WTC11 (cell line): Measurements from ENCODE around the gene DRP2. TPM values are rescaled to one million over a fixed set of nuclear protein-coding genes. Genes with fewer than 3 reads are reported as not detected.

Experiments used
- ATAC-seq: fragments of 200-7000 bp; cut with Tn5 transposase; 2 replicates; pipeline ENCODE4 v1.10.0; 2021; ENCODE audit warnings: mild to moderate bottlenecking, moderate library complexity
- CTCF ChIA-PET: fragments of 300-600 bp; sonication (Branson Sonifier 250); formaldehyde crosslinking; loops from one replicate; lab custom pipeline; 2021; ENCODE audit warnings: antibody characterized with exemption; lab: Charles Lee
- POLR2A ChIA-PET: fragments of 350-600 bp; sonication (Branson Sonifier 250); formaldehyde crosslinking; loops from one replicate; lab custom pipeline; 2021; ENCODE audit warnings: antibody characterized with exemption; lab: Charles Lee
- DNase-seq: peaks from one replicate; pipeline ENCODE4 v3.0.0; 2021; ENCODE audit warnings: low spot score
- H3K27ac Mint-ChIP-seq: 2 replicates; pipeline ENCODE4 v1.8.0; 2021; ENCODE audit warnings: mixed read lengths
- H3K27me3 Mint-ChIP-seq: 2 replicates; pipeline ENCODE4 v1.8.0; 2021; ENCODE audit warnings: low read depth, mild to moderate bottlenecking, moderate library complexity, mixed read lengths
- H3K36me3 Mint-ChIP-seq: 2 replicates; pipeline ENCODE4 v1.8.0; 2021; ENCODE audit warnings: mixed read lengths
- H3K4me1 Mint-ChIP-seq: 2 replicates; pipeline ENCODE4 v1.8.0; 2022; ENCODE audit warnings: mixed read lengths
- H3K4me3 Mint-ChIP-seq: 2 replicates; pipeline ENCODE4 v1.8.0; 2021; ENCODE audit warnings: mild to moderate bottlenecking, moderate library complexity, mixed read lengths
- H3K9me3 Mint-ChIP-seq: 2 replicates; pipeline ENCODE4 v1.8.0; 2021; ENCODE audit warnings: mixed read lengths
- ATF1 ChIP-seq: sonication (generic); formaldehyde crosslinking; IDR thresholded peaks from 2 replicates; pipeline ENCODE4 v1.8.1; 2023; ENCODE audit warnings: mild to moderate bottlenecking, moderate library complexity, missing genetic modification reagents
- ATF3 ChIP-seq: sonication (generic); formaldehyde crosslinking; conservative IDR thresholded peaks from 2 replicates; pipeline ENCODE4 v1.8.1; 2022; ENCODE audit warnings: mild to moderate bottlenecking, missing genetic modification reagents
- E2F1 ChIP-seq: sonication (generic); formaldehyde crosslinking; IDR thresholded peaks from 2 replicates; pipeline ENCODE4 v1.8.0; 2022; ENCODE audit warnings: mild to moderate bottlenecking, missing genetic modification reagents
- ESRRA ChIP-seq: sonication (generic); formaldehyde crosslinking; IDR thresholded peaks from 2 replicates; pipeline ENCODE4 v1.8.1; 2022; ENCODE audit warnings: mild to moderate bottlenecking, missing genetic modification reagents, borderline replicate concordance
- FOXP4 ChIP-seq: sonication (generic); formaldehyde crosslinking; IDR thresholded peaks from 2 replicates; pipeline ENCODE4 v1.8.0; 2022; ENCODE audit warnings: mild to moderate bottlenecking, missing genetic modification reagents
- GTF2I ChIP-seq: fragments of 250-450 bp; sonication (Bioruptor Pico); conservative IDR thresholded peaks from 2 replicates; pipeline ENCODE4 v1.4.0; 2021; ENCODE audit warnings: mild to moderate bottlenecking
- HMGA2 ChIP-seq: fragments of 250-450 bp; sonication (Bioruptor Pico); IDR thresholded peaks from 2 replicates; pipeline ENCODE4 v1.4.0; 2021; ENCODE audit warnings: mild to moderate bottlenecking, moderate library complexity
- IRF1 ChIP-seq: sonication (generic); formaldehyde crosslinking; IDR thresholded peaks from 2 replicates; pipeline ENCODE4 v1.8.0; 2023; ENCODE audit warnings: missing genetic modification reagents
- IRF2 ChIP-seq: sonication (generic); formaldehyde crosslinking; IDR thresholded peaks from 2 replicates; pipeline ENCODE4 v1.8.0; 2022; ENCODE audit warnings: low read depth, missing genetic modification reagents, borderline replicate concordance
- KAT7 ChIP-seq: sonication (generic); formaldehyde crosslinking; IDR thresholded peaks from 2 replicates; pipeline ENCODE4 v1.8.1; 2023; ENCODE audit warnings: missing genetic modification reagents, mild to moderate bottlenecking, borderline replicate concordance
- PREB ChIP-seq: sonication (generic); formaldehyde crosslinking; IDR thresholded peaks from 2 replicates; pipeline ENCODE4 v1.8.1; 2022; ENCODE audit warnings: mild to moderate bottlenecking, missing genetic modification reagents, moderate library complexity, borderline replicate concordance
- PRRX2 ChIP-seq: fragments of 250-450 bp; sonication (Bioruptor Pico); IDR thresholded peaks from 2 replicates; pipeline ENCODE4 v1.8.0; 2021; ENCODE audit warnings: mild to moderate bottlenecking
- RELA ChIP-seq: sonication (generic); formaldehyde crosslinking; IDR thresholded peaks from 2 replicates; pipeline ENCODE4 v1.8.1; 2022; ENCODE audit warnings: missing genetic modification reagents, mild to moderate bottlenecking, borderline replicate concordance
- RORB ChIP-seq: fragments of 250-450 bp; sonication (Bioruptor Pico); IDR thresholded peaks from 2 replicates; pipeline ENCODE4 v1.9.0; 2021; ENCODE audit warnings: mild to moderate bottlenecking
- TCF7 ChIP-seq: sonication (generic); formaldehyde crosslinking; IDR thresholded peaks from 2 replicates; pipeline ENCODE4 v1.8.0; 2022; ENCODE audit warnings: mild to moderate bottlenecking, low read depth, missing genetic modification reagents, moderate library complexity
- TEAD4 ChIP-seq: sonication (generic); formaldehyde crosslinking; IDR thresholded peaks from 2 replicates; pipeline ENCODE4 v1.8.0; 2022; ENCODE audit warnings: mild to moderate bottlenecking, missing genetic modification reagents
- ZNF416 ChIP-seq: fragments of 250-450 bp; sonication (Bioruptor Pico); IDR thresholded peaks from 2 replicates; pipeline ENCODE4 v1.9.0; 2021; ENCODE audit warnings: mild to moderate bottlenecking, inconsistent platforms
- ZNF512 ChIP-seq: sonication (generic); formaldehyde crosslinking; IDR thresholded peaks from 2 replicates; pipeline ENCODE4 v1.8.1; 2022; ENCODE audit warnings: missing genetic modification reagents, borderline replicate concordance
- ZNF532 ChIP-seq: fragments of 250-450 bp; sonication (Bioruptor Pico); IDR thresholded peaks from 2 replicates; pipeline ENCODE4 v1.9.0; 2021; ENCODE audit warnings: mild to moderate bottlenecking, borderline replicate concordance
- ZSCAN18 ChIP-seq: fragments of 250-450 bp; sonication (Bioruptor Pico); IDR thresholded peaks from 2 replicates; pipeline ENCODE4 v2.1.2; 2022; ENCODE audit warnings: mild to moderate bottlenecking, moderate library complexity
- total RNA-seq: library from RNA; stranded (reverse); gene quantifications from 3 replicates; pipeline ENCODE4 v1.2.3, GENCODE V29; 2021

Gene DRP2
- total RNA-seq, 1 experiment from 2014 or later, result 0.52 TPM

GRCh38 chrX:101232316-101232715 is 12.7 kb downstream of the DRP2 start:
- no peak overlapping the region for H3K4me3 Mint-ChIP-seq
- no peak overlapping the region for H3K27ac Mint-ChIP-seq
- peaks cover 7% of the 10 kb centered on the region for H3K4me1 Mint-ChIP-seq
- ChIA-PET CTCF (no interaction called here), POLR2A (no interaction called here)
- no peak for ATAC-seq
- no peaks in the 10 kb centered on the region for H3K27me3 Mint-ChIP-seq
- TF ChIP-seq ZNF532 (no peak), KAT7 (no peak), TCF7 (no peak), GTF2I (CRISPR knock-in tag) (no peak), HMGA2 (CRISPR knock-in tag) (no peak), ATF1 (CRISPR knock-in tag) (no peak), FOXP4 (no peak), ZNF416 (CRISPR knock-in tag) (no peak), TEAD4 (no peak), RELA (CRISPR knock-in tag) (no peak), IRF2 (CRISPR knock-in tag) (no peak), RORB (no peak), ZNF512 (CRISPR knock-in tag) (no peak), PRRX2 (CRISPR knock-in tag) (no peak), ATF3 (CRISPR knock-in tag) (no peak)
- H3K36me3 Mint-ChIP-seq, result no peaks in the 10 kb centered on the region
- DNase-seq, result no peak
- no peaks in the 10 kb centered on the region for H3K9me3 Mint-ChIP-seq

- POLR2A ChIA-PET, result interaction anchor here (0.6 kb wide), 1 partner anchor 136 kb away, joined by 3 read pairs; no protein-coding TSS in a partner anchor
- no peaks in the 10 kb centered on the region for H3K9me3 Mint-ChIP-seq
- no peak for TF ChIP-seq E2F1 (CRISPR knock-in tag)
- no peak for TF ChIP-seq GTF2I (CRISPR knock-in tag)
- TF ChIP-seq PRRX2 (CRISPR knock-in tag), result no peak
- no peak for TF ChIP-seq ESRRA (CRISPR knock-in tag)
- no peak for TF ChIP-seq ZSCAN18
- no peak for TF ChIP-seq FOXP4
- TF ChIP-seq PREB (CRISPR knock-in tag), result no peak
- TF ChIP-seq ATF1 (CRISPR knock-in tag), result no peak
- TF ChIP-seq RORB, result no peak
- no peak for TF ChIP-seq IRF1
Measured at GRCh38 chrX:101237041-101237440, 17.5 kb downstream of the DRP2 start.

More at GRCh38 chrX:101237041-101237440, 17.5 kb downstream of the DRP2 start:
- Mint-ChIP-seq H3K27me3 (no peaks in the 10 kb centered on the region), H3K27ac (no peak overlapping the region), H3K36me3 (no peaks in the 10 kb centered on the region), H3K4me3 (no peak overlapping the region), H3K4me1 (peaks cover 7% of the 10 kb centered on the region)
- CTCF ChIA-PET, result no interaction called here
- no peak for DNase-seq
- no peak for ATAC-seq
